HepG2 (cell line): ENCODE measurements around the gene NDUFAF3. TPM values are rescaled to one million over a fixed set of nuclear protein-coding genes. Genes with fewer than 3 reads are reported as not detected.

Experiments used
- EZH2 ChIP-seq: conservative IDR thresholded peaks from 2 replicates; pipeline ENCODE4 v1.6.1; 2012; ENCODE audit warnings: mild to moderate bottlenecking, low read depth, low read length, moderate library complexity
- JUND ChIP-seq: sonication (generic); formaldehyde crosslinking; IDR thresholded peaks from 2 replicates; pipeline ENCODE4 v1.8.0; 2022; ENCODE audit warnings: mild to moderate bottlenecking, missing genetic modification reagents
- KAT7 ChIP-seq: IDR thresholded peaks from 2 replicates; pipeline ENCODE4 v1.6.1; 2018; ENCODE audit warnings: borderline replicate concordance, missing compliant biosample characterization
- MTERF4 ChIP-seq: sonication (generic); formaldehyde crosslinking; IDR thresholded peaks from 2 replicates; pipeline ENCODE4 v1.8.0; 2023; ENCODE audit warnings: mild to moderate bottlenecking, missing genetic modification reagents
- MYNN ChIP-seq: sonication (generic); formaldehyde crosslinking; IDR thresholded peaks from 2 replicates; pipeline ENCODE4 v1.4.0; 2020; ENCODE audit warnings: mild to moderate bottlenecking, low read depth, missing genetic modification reagents
- NAIF1 ChIP-seq: sonication (generic); formaldehyde crosslinking; IDR thresholded peaks from 2 replicates; pipeline ENCODE4 v1.5.0; 2020; ENCODE audit warnings: mild to moderate bottlenecking, missing genetic modification reagents, borderline replicate concordance
- NFYB ChIP-seq: sonication (generic); formaldehyde crosslinking; IDR thresholded peaks from 2 replicates; pipeline ENCODE4 v1.4.0; 2020; ENCODE audit warnings: missing genetic modification reagents
- RFXAP ChIP-seq: sonication (generic); formaldehyde crosslinking; IDR thresholded peaks from 2 replicates; pipeline ENCODE4 v1.4.0; 2020; ENCODE audit warnings: missing genetic modification reagents, borderline replicate concordance
- SOX5 ChIP-seq: IDR thresholded peaks from 2 replicates; pipeline ENCODE4 v1.6.1; 2016; ENCODE audit warnings: borderline replicate concordance
- SYNCRIP ChIP-seq: fragments of 200-400 bp; formaldehyde crosslinking; IDR thresholded peaks from 2 replicates; pipeline ENCODE4 v1.6.1; 2018; ENCODE audit warnings: mild to moderate bottlenecking, low read depth, low read length; ENCODE audit not compliant: insufficient read depth
- TEAD2 ChIP-seq: sonication (generic); formaldehyde crosslinking; IDR thresholded peaks from 2 replicates; pipeline ENCODE4 v1.9.0; 2021; ENCODE audit warnings: missing genetic modification reagents
- TFDP1 ChIP-seq: IDR thresholded peaks from 2 replicates; pipeline ENCODE4 v1.6.1; 2016; ENCODE audit warnings: missing compliant biosample characterization, missing genetic modification reagents, borderline replicate concordance
- THRA ChIP-seq: sonication (generic); formaldehyde crosslinking; IDR thresholded peaks from 2 replicates; pipeline ENCODE4 v1.4.0; 2020; ENCODE audit warnings: missing genetic modification reagents, borderline replicate concordance
- ZC3H4 ChIP-seq: sonication (generic); formaldehyde crosslinking; IDR thresholded peaks from 2 replicates; pipeline ENCODE4 v1.4.0; 2020; ENCODE audit warnings: missing genetic modification reagents, borderline replicate concordance
- ZNF180 ChIP-seq: sonication (generic); formaldehyde crosslinking; IDR thresholded peaks from 2 replicates; pipeline ENCODE4 v1.4.0; 2020; ENCODE audit warnings: low read depth, missing genetic modification reagents, borderline replicate concordance
- ZNF598 ChIP-seq: sonication (generic); formaldehyde crosslinking; IDR thresholded peaks from 2 replicates; pipeline ENCODE4 v1.5.1; 2020; ENCODE audit warnings: mild to moderate bottlenecking, missing genetic modification reagents, borderline replicate concordance
- ZNF646 ChIP-seq: sonication (generic); formaldehyde crosslinking; IDR thresholded peaks from 2 replicates; pipeline ENCODE4 v1.9.0; 2021; ENCODE audit warnings: mild to moderate bottlenecking, missing genetic modification reagents
- ZNF724P ChIP-seq: sonication (generic); formaldehyde crosslinking; IDR thresholded peaks from 2 replicates; pipeline ENCODE4 v1.8.0; 2022; ENCODE audit warnings: missing genetic modification reagents, borderline replicate concordance
- ZNF768 ChIP-seq: sonication (generic); formaldehyde crosslinking; IDR thresholded peaks from 2 replicates; pipeline ENCODE4 v1.4.0; 2020; ENCODE audit warnings: missing genetic modification reagents
- polyA plus RNA-seq, 8 experiments: library from polyadenylated mRNA; depleted of rRNA in 3 of 8; stranded (reverse) in 7 of 8; unstranded in 1 of 8; fragments of >200 nt; fragmentation: Illumina TruSeq in 4 of 8; extraction: Trizol in 4 of 8; gene quantifications; 2 replicates each; pipeline versions ENCODE4 v1.2.1 to v1.2.3, GENCODE V29; 2011 to 2016; ENCODE audit warnings: low read depth in 4 of 8, missing spikeins in 1 of 8, mixed read lengths in 1 of 8; ENCODE audit not compliant: insufficient read depth in 1 of 8
- total RNA-seq, 5 experiments: library from RNA; depleted of rRNA; stranded (reverse); fragments of >200 nt; fragmentation: Illumina TruSeq; extraction: Trizol; gene quantifications; 2 replicates each; pipeline ENCODE4 v1.2.3, GENCODE V29; 2016; ENCODE audit warnings: low read depth in 1 of 5

Gene NDUFAF3
- total and polyA plus RNA-seq, 2 of the 13 experiments (the other 11 are each of a cell fraction or from before 2014, with no cell fraction given): 39.0 to 50.0 TPM

- TF ChIP-seq ZNF598 (CRISPR knock-in tag) (0 out of 2 replicates have a peak, but pooled peaks have one; percentile 19), ZNF180 (CRISPR knock-in tag) (0 out of 2 replicates have a peak, but pooled peaks have one; percentile 47), ZC3H4 (0 out of 2 replicates have a peak, but pooled peaks have one; percentile 16), SOX5 (CRISPR knock-in tag) (peak; percentile 50), THRA (CRISPR knock-in tag) (peak; percentile 67; the same call in 1 of the 2 replicates), SYNCRIP (no peak), ZNF724P (CRISPR knock-in tag) (no peak), ZNF768 (CRISPR knock-in tag) (peak; percentile 60; the same call in 1 of the 2 replicates), TFDP1 (CRISPR knock-in tag) (peak; percentile 87; the same call in 1 of the 2 replicates), RFXAP (CRISPR knock-in tag) (peak; percentile 98), MTERF4 (CRISPR knock-in tag) (0 out of 2 replicates have a peak, but pooled peaks have one; percentile 38), NAIF1 (CRISPR knock-in tag) (no peak), MYNN (CRISPR knock-in tag) (no peak), KAT7 (CRISPR knock-in tag) (no peak; the same call in 1 of the 2 replicates), TEAD2 (no peak), JUND (CRISPR knock-in tag) (peak; percentile 54; the same call in 1 of the 2 replicates), EZH2 (no peak), ZNF646 (no peak), NFYB (CRISPR knock-in tag) (peak; percentile 97)
Observed at GRCh38 chr3:49007068-49007770, 14.7 kb upstream of the NDUFAF3 start, which contains the start of gene WDR6 (continued).
